Measurements from ENCODE around the gene ANO6.

The ANO6 gene

DNA sequence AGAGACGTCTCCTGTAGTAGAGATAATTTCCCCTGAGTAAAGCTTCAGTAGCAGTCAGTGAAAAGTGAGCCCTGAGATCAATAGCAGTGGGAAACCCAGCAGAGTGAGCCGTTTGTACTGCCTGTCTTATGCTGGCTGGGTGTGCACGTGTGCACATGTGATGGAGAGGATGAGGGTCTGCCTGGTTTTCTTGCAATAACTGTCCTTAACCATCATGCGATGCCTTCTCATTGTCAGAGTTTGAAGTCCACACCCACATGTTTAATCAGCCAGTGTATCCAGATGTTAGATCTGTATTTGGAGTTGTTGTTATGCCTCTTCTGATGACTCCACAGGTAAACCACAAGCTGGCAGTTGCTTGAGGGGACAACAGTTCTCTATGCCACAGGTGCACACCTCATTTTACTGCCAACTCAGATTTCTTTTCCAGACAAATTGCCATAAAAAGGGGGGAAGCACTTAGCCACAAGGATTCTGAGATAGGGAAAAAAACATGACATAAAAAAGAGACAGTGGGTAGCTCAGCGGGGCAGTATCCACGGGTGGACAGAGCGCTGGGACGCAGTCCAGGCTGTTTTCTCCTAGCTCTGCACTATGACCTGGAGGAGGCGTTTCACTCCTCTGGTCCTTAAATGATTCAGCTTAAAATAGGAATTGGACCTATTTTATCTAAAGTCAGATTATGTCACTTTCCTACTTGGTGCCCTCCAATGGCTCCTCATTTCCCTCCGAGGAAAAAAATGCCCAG lies 192.3 kb downstream of the ANO6 start:
- Histone ChIP-seq H3K4me3 (ENCODE audit: insufficient read length, low read depth) (no peak overlapping the region), H3K27me3 (ENCODE audit: insufficient read depth, insufficient read length) (no peaks in the 10 kb centered on the region), H3K9me3 (ENCODE audit: insufficient read depth, low read length) (no peaks in the 10 kb centered on the region), H3K4me1 (ENCODE audit: insufficient read depth, insufficient read length) (no peaks in the 10 kb centered on the region), H3K36me3 (ENCODE audit: insufficient read depth, insufficient read length, low read length) (peaks cover 86% of the 10 kb centered on the region), H3K9ac (ENCODE audit: insufficient read length, low read depth) (no peak overlapping the region)
- no peak for DNase-seq (ENCODE audit: low read depth, low spot score)
- TF ChIP-seq SUZ12 (IDR thresholded peaks at IDR 0.05; ENCODE audit: extremely low read depth, insufficient read depth, insufficient read length) = no peak
- TF ChIP-seq YY1 (IDR thresholded peaks at IDR 0.05; ENCODE audit: insufficient read depth, insufficient read length) = no peak
- no peak for TF ChIP-seq ZNF274 (IDR thresholded peaks at IDR 0.05; ENCODE audit: low read depth, low read length)

DNA sequence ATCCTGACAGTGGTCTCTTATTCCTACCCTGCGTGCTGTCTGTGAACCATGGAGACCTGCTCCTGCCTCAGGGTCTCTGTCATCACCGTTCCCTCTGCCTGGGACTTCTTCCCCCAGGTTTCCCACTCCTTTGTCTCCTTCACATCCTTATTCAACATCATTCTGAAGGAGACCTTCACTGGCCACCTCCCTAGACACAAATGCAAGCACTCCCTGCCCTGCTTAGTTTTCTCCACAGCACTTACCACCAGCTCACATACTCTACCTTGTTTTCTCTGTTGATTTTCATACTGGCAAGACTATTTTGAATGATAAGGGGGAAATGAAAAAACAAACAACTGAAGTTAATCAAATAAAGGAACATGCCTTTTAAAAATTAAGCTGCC lies 192.8 kb downstream of the ANO6 start:
- peaks cover 87% of the 10 kb centered on the region for H3K36me3 ChIP-seq (ENCODE audit: insufficient read depth, insufficient read length, low read length)
- no peak overlapping the region for H3K9ac ChIP-seq (ENCODE audit: insufficient read length, low read depth)
- H3K4me1 ChIP-seq (ENCODE audit: insufficient read depth, insufficient read length) = no peaks in the 10 kb centered on the region
- H3K4me3 ChIP-seq (ENCODE audit: insufficient read length, low read depth) = no peak overlapping the region
- no peak for DNase-seq (ENCODE audit: low read depth, low spot score)
- no peaks in the 10 kb centered on the region for H3K9me3 ChIP-seq (ENCODE audit: insufficient read depth, low read length)
- no peaks in the 10 kb centered on the region for H3K27me3 ChIP-seq (ENCODE audit: insufficient read depth, insufficient read length)
- TF ChIP-seq ZNF274 (IDR thresholded peaks at IDR 0.05; ENCODE audit: low read depth, low read length) (no peak), SUZ12 (IDR thresholded peaks at IDR 0.05; ENCODE audit: extremely low read depth, insufficient read depth, insufficient read length) (no peak), YY1 (IDR thresholded peaks at IDR 0.05; ENCODE audit: insufficient read depth, insufficient read length) (no peak)

DNA sequence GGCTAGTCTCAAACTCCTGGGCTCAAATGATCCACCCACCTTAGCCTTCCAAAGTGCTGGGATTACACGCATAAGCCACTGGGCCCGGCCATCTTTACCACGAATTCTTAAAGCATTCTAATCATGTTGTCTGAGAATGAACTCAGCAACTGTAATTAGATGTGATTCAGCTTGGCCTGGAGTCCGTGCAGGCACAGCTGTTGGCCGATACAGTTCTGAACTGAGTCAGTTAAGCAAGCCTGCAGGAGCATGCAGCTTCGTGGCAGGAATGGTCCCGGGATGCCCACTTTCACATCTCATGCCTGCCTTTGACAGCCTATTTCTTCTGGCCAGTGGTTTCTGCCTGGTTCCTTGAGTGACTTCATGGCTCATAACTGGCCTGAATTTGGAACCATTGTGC lies 194.1 kb downstream of the ANO6 start:
- TF ChIP-seq YY1 (IDR thresholded peaks at IDR 0.05; ENCODE audit: insufficient read depth, insufficient read length) (no peak), ZNF274 (IDR thresholded peaks at IDR 0.05; ENCODE audit: low read depth, low read length) (no peak), SUZ12 (IDR thresholded peaks at IDR 0.05; ENCODE audit: extremely low read depth, insufficient read depth, insufficient read length) (no peak)
- Histone ChIP-seq H3K36me3 (ENCODE audit: insufficient read depth, insufficient read length, low read length) (peaks cover 79% of the 10 kb centered on the region), H3K4me3 (ENCODE audit: insufficient read length, low read depth) (no peak overlapping the region), H3K9me3 (ENCODE audit: insufficient read depth, low read length) (no peaks in the 10 kb centered on the region), H3K4me1 (ENCODE audit: insufficient read depth, insufficient read length) (no peaks in the 10 kb centered on the region), H3K27me3 (ENCODE audit: insufficient read depth, insufficient read length) (no peaks in the 10 kb centered on the region), H3K9ac (ENCODE audit: insufficient read length, low read depth) (no peak overlapping the region)
- no peak for DNase-seq (ENCODE audit: low read depth, low spot score)

DNA sequence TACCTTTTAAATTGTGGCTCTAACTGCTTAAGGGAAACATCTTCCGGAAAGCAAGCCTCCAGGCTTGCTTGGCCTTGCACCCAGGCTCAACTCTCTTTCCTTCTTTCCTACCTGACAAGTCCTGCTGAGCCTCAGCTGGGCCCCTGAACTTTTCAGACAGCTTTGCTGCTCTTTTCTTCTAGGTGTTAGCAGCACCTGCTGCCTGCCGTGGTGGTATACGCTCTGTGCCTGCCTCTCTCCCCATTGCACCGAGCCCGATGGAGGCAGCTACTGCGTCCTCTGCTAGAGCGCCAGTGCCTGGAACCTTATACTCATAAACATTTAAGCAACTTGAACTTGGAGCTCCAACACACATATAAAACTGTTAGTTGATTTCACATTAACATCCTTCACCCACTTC lies 195.7 kb downstream of the ANO6 start:
- Histone ChIP-seq H3K4me3 (ENCODE audit: insufficient read length, low read depth) (no peak overlapping the region), H3K27me3 (ENCODE audit: insufficient read depth, insufficient read length) (no peaks in the 10 kb centered on the region), H3K36me3 (ENCODE audit: insufficient read depth, insufficient read length, low read length) (peaks cover 78% of the 10 kb centered on the region), H3K9me3 (ENCODE audit: insufficient read depth, low read length) (no peaks in the 10 kb centered on the region), H3K4me1 (ENCODE audit: insufficient read depth, insufficient read length) (no peaks in the 10 kb centered on the region), H3K9ac (ENCODE audit: insufficient read length, low read depth) (no peak overlapping the region)
- no peak for DNase-seq (ENCODE audit: low read depth, low spot score)
- no peak for TF ChIP-seq SUZ12 (IDR thresholded peaks at IDR 0.05; ENCODE audit: extremely low read depth, insufficient read depth, insufficient read length)
- no peak for TF ChIP-seq YY1 (IDR thresholded peaks at IDR 0.05; ENCODE audit: insufficient read depth, insufficient read length)
- TF ChIP-seq ZNF274 (IDR thresholded peaks at IDR 0.05; ENCODE audit: low read depth, low read length) = no peak

DNA sequence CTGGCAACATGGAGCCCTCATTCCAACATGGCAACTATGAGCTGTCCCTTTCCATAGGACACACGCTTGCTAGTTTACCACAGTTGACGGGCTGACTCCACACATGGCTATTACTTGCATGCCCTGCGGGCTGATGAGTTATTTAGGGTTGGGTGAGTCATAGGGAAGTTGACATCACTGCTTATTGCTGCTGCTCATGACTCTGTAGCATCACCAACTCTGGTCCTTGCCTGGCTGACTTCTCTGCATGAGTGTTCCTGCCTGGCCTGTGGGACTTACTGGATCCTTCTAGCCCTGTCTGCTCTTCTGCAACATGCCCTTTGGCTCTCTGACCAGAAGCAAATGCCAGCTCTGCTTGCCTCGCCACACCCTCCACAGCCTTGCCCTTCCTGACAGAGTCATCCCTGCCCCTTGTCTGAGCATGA lies 199.5 kb downstream of the ANO6 start:
- no peaks in the 10 kb centered on the region for H3K27me3 ChIP-seq (ENCODE audit: insufficient read depth, insufficient read length)
- no peaks in the 10 kb centered on the region for H3K9me3 ChIP-seq (ENCODE audit: insufficient read depth, low read length)
- no peak for DNase-seq (ENCODE audit: low read depth, low spot score)
- peaks cover 72% of the 10 kb centered on the region for H3K36me3 ChIP-seq (ENCODE audit: insufficient read depth, insufficient read length, low read length)
- H3K4me1 ChIP-seq (ENCODE audit: insufficient read depth, insufficient read length) = no peaks in the 10 kb centered on the region
- no peak overlapping the region for H3K4me3 ChIP-seq (ENCODE audit: insufficient read length, low read depth)
- H3K9ac ChIP-seq (ENCODE audit: insufficient read length, low read depth) = no peak overlapping the region
- TF ChIP-seq ZNF274 (IDR thresholded peaks at IDR 0.05; ENCODE audit: low read depth, low read length) = no peak
- no peak for TF ChIP-seq SUZ12 (IDR thresholded peaks at IDR 0.05; ENCODE audit: extremely low read depth, insufficient read depth, insufficient read length)
- TF ChIP-seq YY1 (IDR thresholded peaks at IDR 0.05; ENCODE audit: insufficient read depth, insufficient read length) = no peak

DNA sequence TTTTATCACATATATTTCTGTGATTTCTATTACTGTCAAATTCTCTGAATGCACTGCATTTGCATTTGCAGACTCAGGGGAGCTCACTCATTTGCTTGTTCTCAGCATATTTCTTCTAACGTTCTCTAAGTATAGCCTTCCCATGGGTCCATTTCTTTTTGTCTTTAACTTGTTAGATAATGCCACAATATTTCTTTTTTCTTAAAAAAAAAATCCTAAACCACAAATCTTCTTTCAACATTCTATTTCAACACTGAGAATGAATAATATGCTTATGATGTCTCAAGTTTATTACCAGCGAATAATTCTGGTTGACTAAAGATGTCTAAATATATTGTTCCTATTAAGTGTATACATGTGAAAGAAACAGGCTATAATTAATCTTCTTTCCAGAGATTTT lies 200.2 kb downstream of the ANO6 start:
- no peaks in the 10 kb centered on the region for H3K4me1 ChIP-seq (ENCODE audit: insufficient read depth, insufficient read length)
- TF ChIP-seq ZNF274 (IDR thresholded peaks at IDR 0.05; ENCODE audit: low read depth, low read length) = no peak
- TF ChIP-seq SUZ12 (IDR thresholded peaks at IDR 0.05; ENCODE audit: extremely low read depth, insufficient read depth, insufficient read length) = no peak
- TF ChIP-seq YY1 (IDR thresholded peaks at IDR 0.05; ENCODE audit: insufficient read depth, insufficient read length) = no peak
- H3K27me3 ChIP-seq (ENCODE audit: insufficient read depth, insufficient read length) = no peaks in the 10 kb centered on the region
- no peak overlapping the region for H3K9ac ChIP-seq (ENCODE audit: insufficient read length, low read depth)
- no peak for DNase-seq (ENCODE audit: low read depth, low spot score)
- H3K9me3 ChIP-seq (ENCODE audit: insufficient read depth, low read length) = no peaks in the 10 kb centered on the region
- no peak overlapping the region for H3K4me3 ChIP-seq (ENCODE audit: insufficient read length, low read depth)
- peaks cover 74% of the 10 kb centered on the region for H3K36me3 ChIP-seq (ENCODE audit: insufficient read depth, insufficient read length, low read length)

DNA sequence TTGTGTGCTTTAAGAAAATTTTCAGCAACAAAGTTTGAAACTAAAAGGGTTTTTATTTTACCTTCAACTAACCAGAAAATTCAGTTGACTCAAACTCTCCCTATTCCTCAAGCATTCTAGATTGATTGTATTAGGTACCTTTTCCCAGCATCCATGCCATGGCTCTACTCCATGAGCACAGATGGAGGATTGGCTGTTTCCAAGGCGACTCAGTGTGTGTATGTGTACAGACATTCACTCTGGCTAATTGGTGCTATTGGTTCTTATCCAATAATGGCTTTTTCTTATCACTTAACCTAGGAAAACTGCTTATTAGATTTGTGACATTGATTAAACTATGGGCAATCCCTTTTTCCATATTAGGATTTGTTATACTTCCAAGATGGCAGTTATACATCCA lies 202.6 kb downstream of the ANO6 start:
- H3K27me3 ChIP-seq (ENCODE audit: insufficient read depth, insufficient read length) = no peaks in the 10 kb centered on the region
- TF ChIP-seq YY1 (IDR thresholded peaks at IDR 0.05; ENCODE audit: insufficient read depth, insufficient read length) (no peak), ZNF274 (IDR thresholded peaks at IDR 0.05; ENCODE audit: low read depth, low read length) (no peak), SUZ12 (IDR thresholded peaks at IDR 0.05; ENCODE audit: extremely low read depth, insufficient read depth, insufficient read length) (no peak)
- no peak overlapping the region for H3K4me3 ChIP-seq (ENCODE audit: insufficient read length, low read depth)
- no peaks in the 10 kb centered on the region for H3K4me1 ChIP-seq (ENCODE audit: insufficient read depth, insufficient read length)
- H3K9ac ChIP-seq (ENCODE audit: insufficient read length, low read depth) = no peak overlapping the region
- DNase-seq (ENCODE audit: low read depth, low spot score) = no peak
- H3K36me3 ChIP-seq (ENCODE audit: insufficient read depth, insufficient read length, low read length) = peaks cover 74% of the 10 kb centered on the region
- H3K9me3 ChIP-seq (ENCODE audit: insufficient read depth, low read length) = no peaks in the 10 kb centered on the region
